ENCODE measurements around the gene SYNDIG1. TPM values are rescaled to one million over a fixed set of nuclear protein-coding genes. Genes with fewer than 3 reads are reported as not detected.
"Not testable (repeated sequence)": the region's sequence is repeated elsewhere in the genome, so short reads cannot be mapped to it uniquely, and the experiment has no call there.

Gene SYNDIG1
- total RNA-seq, 4 donors from 2014 or later: 0.20 to 1.3 (median 0.66) TPM; not detected in 1

GRCh38 chr20:24622856-24623255, 153.4 kb downstream of the SYNDIG1 start:
- H3K27ac ChIP-seq: no peak overlapping the region
- no peaks in the 10 kb centered on the region for H3K9me3 ChIP-seq
- no peaks in the 10 kb centered on the region for H3K36me3 ChIP-seq
- H3K27me3 ChIP-seq: no peaks in the 10 kb centered on the region
- no peaks in the 10 kb centered on the region for H3K4me1 ChIP-seq
- in situ Hi-C loops (cut with MboI; ENCODE audit: low sequenced_read_pairs in 4 of 4) (no loop called here), intact Hi-C loops (cut with DNase I; ENCODE audit: low total_unique reads) (no loop called here)
- no peak overlapping the region for H3K4me3 ChIP-seq
- no peak for DNase-seq
- TF ChIP-seq CTCF (IDR thresholded peaks at IDR 0.05 in 4 of 5, conservative IDR thresholded peaks at IDR 0.05 in 1 of 5) (no peak), POLR2A (IDR thresholded peaks at IDR 0.05) (no peak)
- ATAC-seq: no peak

GRCh38 chr20:24626141-24626540, 156.7 kb downstream of the SYNDIG1 start:
- ATAC-seq; H3K36me3 ChIP-seq; H3K27ac ChIP-seq; H3K4me3 ChIP-seq; H3K4me1 ChIP-seq; H3K9me3 ChIP-seq; in situ Hi-C loops (cut with MboI; ENCODE audit: low sequenced_read_pairs in 4 of 4); intact Hi-C loops (cut with DNase I; ENCODE audit: low total_unique reads); H3K27me3 ChIP-seq; DNase-seq: not testable (repeated sequence)

- H3K27me3 ChIP-seq: no peaks in the 10 kb centered on the region
- H3K36me3 ChIP-seq: no peaks in the 10 kb centered on the region
- H3K9me3 ChIP-seq: no peaks in the 10 kb centered on the region
- TF ChIP-seq CTCF (IDR thresholded peaks at IDR 0.05 in 4 of 5, conservative IDR thresholded peaks at IDR 0.05 in 1 of 5) (no peak), POLR2A (IDR thresholded peaks at IDR 0.05) (no peak)
- ATAC-seq: no peak
- in situ Hi-C loops (cut with MboI; ENCODE audit: low sequenced_read_pairs in 4 of 4) (no loop called here), intact Hi-C loops (cut with DNase I; ENCODE audit: low total_unique reads) (no loop called here)
- no peak for DNase-seq
- no peaks in the 10 kb centered on the region for H3K4me1 ChIP-seq
- no peak overlapping the region for H3K4me3 ChIP-seq
- H3K27ac ChIP-seq: no peak overlapping the region
Observed at GRCh38 chr20:24627291-24627690, 157.9 kb downstream of the SYNDIG1 start.

- in situ Hi-C loops (cut with MboI; ENCODE audit: low sequenced_read_pairs in 4 of 4) (no loop called here), intact Hi-C loops (cut with DNase I; ENCODE audit: low total_unique reads) (no loop called here)
- DNase-seq (no peak), ATAC-seq (no peak)
- TF ChIP-seq CTCF (IDR thresholded peaks at IDR 0.05 in 4 of 5, conservative IDR thresholded peaks at IDR 0.05 in 1 of 5) (no peak), POLR2A (IDR thresholded peaks at IDR 0.05) (no peak)
- Histone ChIP-seq H3K4me3 (no peak overlapping the region), H3K4me1 (no peaks in the 10 kb centered on the region), H3K27ac (no peak overlapping the region), H3K9me3 (no peaks in the 10 kb centered on the region), H3K36me3 (no peaks in the 10 kb centered on the region), H3K27me3 (no peaks in the 10 kb centered on the region)
Observed at GRCh38 chr20:24627926-24628325, 158.5 kb downstream of the SYNDIG1 start.

- in situ Hi-C loops (cut with MboI; ENCODE audit: low sequenced_read_pairs in 4 of 4): no loop called here
- no peak for ATAC-seq
- intact Hi-C loops (cut with DNase I; ENCODE audit: low total_unique reads): no loop called here
- Histone ChIP-seq H3K27me3 (no peaks in the 10 kb centered on the region), H3K27ac (no peak overlapping the region), H3K9me3 (no peaks in the 10 kb centered on the region), H3K4me3 (no peak overlapping the region), H3K4me1 (no peaks in the 10 kb centered on the region), H3K36me3 (no peaks in the 10 kb centered on the region)
- DNase-seq: no peak
- no peak for TF ChIP-seq POLR2A (IDR thresholded peaks at IDR 0.05)
- no peak for TF ChIP-seq CTCF (IDR thresholded peaks at IDR 0.05 in 4 of 5, conservative IDR thresholded peaks at IDR 0.05 in 1 of 5)
Observed at GRCh38 chr20:24628985-24629384, 159.6 kb downstream of the SYNDIG1 start.

Measured in gastrocnemius medialis (tissue), 4 donors.